Measurements from ENCODE around the gene C9orf57. TPM values are rescaled to one million over a fixed set of nuclear protein-coding genes. Genes with fewer than 3 reads are reported as not detected.

Gene C9orf57
- total and polyA plus RNA-seq, 9 of the 15 experiments (the other 6 are each of a cell fraction or from before 2014, with no cell fraction given): not detected

DNA sequence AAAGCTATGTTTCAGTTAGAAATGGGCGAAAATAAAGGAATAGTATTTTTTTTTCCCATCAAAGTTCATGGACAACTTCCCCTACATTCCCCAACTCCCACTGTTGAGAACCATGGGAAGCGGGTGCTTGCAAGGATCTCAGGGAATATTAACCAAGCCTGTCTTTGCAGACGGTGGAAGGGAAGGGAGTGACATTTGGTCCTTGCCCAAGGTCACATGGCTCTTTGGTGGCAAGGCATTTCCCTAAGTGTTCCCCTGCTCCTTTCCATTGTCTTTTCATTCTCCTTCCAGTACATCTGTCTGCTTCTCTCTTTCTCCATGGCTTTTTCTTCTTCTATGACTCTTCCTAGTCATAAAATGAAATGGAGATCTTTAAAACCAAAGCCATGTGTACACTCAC, 19.0 kb downstream of the C9orf57 start:
- H3K4me1 ChIP-seq (replicated peaks in 1 of 2; ENCODE audit: control insufficient read depth in 2 of 2, insufficient read depth in 2 of 2, low read length in 2 of 2): no peaks in the 10 kb centered on the region
- no peaks in the 10 kb centered on the region for H3K36me3 ChIP-seq (ENCODE audit: control insufficient read depth, insufficient read depth, low read length)
- in situ Hi-C loops (cut with MboI) (no loop called here), intact Hi-C loops (cut with micrococcal nuclease) (no loop called here)
- ChIA-PET CTCF (ENCODE audit: low intra/inter-chr PET ratio) (no interaction called here), POLR2A (interaction anchor here (0.5 kb wide), 1 partner anchor 9 kb away, joined by 3 read pairs; no protein-coding TSS in a partner anchor)
- FAIRE-seq (no peak), DNase-seq (ENCODE audit: extremely low read depth in 1 of 4, low spot score in 3 of 4) (no peak), ATAC-seq (no peak)
- no peaks in the 10 kb centered on the region for H3K9me1 ChIP-seq (ENCODE audit: control insufficient read depth, insufficient read depth, low read length)
- H4K20me1 ChIP-seq (replicated peaks; ENCODE audit: control insufficient read depth, insufficient read depth, low read length): no peaks in the 10 kb centered on the region
- no peak for TF ChIP-seq RBM15 (IDR thresholded peaks at IDR 0.05; ENCODE audit: insufficient read depth, low read length)
- no peak for TF ChIP-seq HDAC3 (IDR thresholded peaks at IDR 0.05; ENCODE audit: borderline replicate concordance, partially characterized antibody)
- no peak for TF ChIP-seq MEIS2 (IDR thresholded peaks at IDR 0.05; ENCODE audit: partially characterized antibody)
- TF ChIP-seq MED1 (CRISPR knock-in tag; IDR thresholded peaks at IDR 0.05; ENCODE audit: borderline replicate concordance): no peak
- no peak for TF ChIP-seq ZNF140 (CRISPR knock-in tag; IDR thresholded peaks at IDR 0.05)
- TF ChIP-seq CHCHD3 (CRISPR knock-in tag; IDR thresholded peaks at IDR 0.05): no peak
- H3K27me3 ChIP-seq (ENCODE audit: control insufficient read depth in 2 of 2, insufficient read depth in 2 of 2, low read length in 2 of 2): peaks cover 0 to 14% of the 10 kb centered on the region in 2 experiments; a peak in 4 of 5 replicates
- 0% methylated on average over 3 of the region's 3 CpGs for WGBS (ENCODE audit: insufficient coverage, low coverage, missing lambda C conversion rate)
- H3K9me3 ChIP-seq (replicated peaks; ENCODE audit: control insufficient read depth, insufficient read depth, low read depth, low read length): no peaks in the 10 kb centered on the region
- no peak overlapping the region for H2AFZ ChIP-seq (ENCODE audit: low read depth, low read length)
- BruUV-seq (replicated peaks): no TSS peak
- no peak overlapping the region for H3K9ac ChIP-seq (ENCODE audit: insufficient read depth in 1 of 2, low read depth in 2 of 2, low read length in 2 of 2)
- H3K27ac ChIP-seq (ENCODE audit: extremely low read depth, low read depth, low read length): no peak overlapping the region
- no peaks in the 10 kb centered on the region for H3K79me2 ChIP-seq (ENCODE audit: control insufficient read depth, insufficient read depth, low read length)
- no peak overlapping the region for H3K4me3 ChIP-seq
- no peak overlapping the region for H3K4me2 ChIP-seq (ENCODE audit: insufficient read depth, low read length)

DNA sequence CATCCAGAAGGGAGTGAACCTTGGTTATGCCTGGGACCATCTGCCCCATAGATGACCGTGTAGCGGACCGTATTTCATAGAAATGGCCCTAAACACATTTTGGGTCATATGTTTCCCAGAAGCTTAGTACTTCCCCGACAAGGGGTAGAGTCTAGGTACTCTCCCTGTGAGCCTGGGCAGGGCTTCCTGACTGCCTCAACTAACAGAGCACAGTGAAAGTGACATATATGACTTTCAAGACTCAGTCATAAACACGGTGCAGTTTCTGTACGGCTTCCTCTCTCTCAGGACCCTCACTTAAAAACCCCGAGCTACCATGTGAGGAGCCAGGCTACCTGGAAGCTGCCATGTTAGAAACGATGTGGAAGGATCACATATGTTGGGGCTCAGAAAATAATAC, 20.9 kb downstream of the C9orf57 start:
- H3K4me1 ChIP-seq (replicated peaks in 1 of 2; ENCODE audit: control insufficient read depth in 2 of 2, insufficient read depth in 2 of 2, low read length in 2 of 2): no peaks in the 10 kb centered on the region
- no TSS peak for BruUV-seq (replicated peaks)
- no peaks in the 10 kb centered on the region for H4K20me1 ChIP-seq (replicated peaks; ENCODE audit: control insufficient read depth, insufficient read depth, low read length)
- DNase-seq (ENCODE audit: extremely low read depth in 1 of 4, low spot score in 3 of 4): no peak
- H3K4me2 ChIP-seq (ENCODE audit: insufficient read depth, low read length): no peak overlapping the region
- peaks cover 0 to 14% of the 10 kb centered on the region in 2 experiments; a peak in 4 of 5 replicates for H3K27me3 ChIP-seq (ENCODE audit: control insufficient read depth in 2 of 2, insufficient read depth in 2 of 2, low read length in 2 of 2)
- intact Hi-C loops (cut with micrococcal nuclease): loop anchor here (1.0 to 5.0 kb wide), 4 partner anchors 163 to 783 kb away; no protein-coding TSS in a partner anchor
- CTCF ChIA-PET (ENCODE audit: low intra/inter-chr PET ratio): interaction anchor here (2.0 kb wide), 1 partner anchor 233 kb away, joined by 15 read pairs; no protein-coding TSS in a partner anchor
- no peak overlapping the region for H3K27ac ChIP-seq (ENCODE audit: extremely low read depth, low read depth, low read length)
- no peak for ATAC-seq
- WGBS (ENCODE audit: insufficient coverage, low coverage, missing lambda C conversion rate): 8% methylated on average over 8 of the region's 8 CpGs
- no peak overlapping the region for H3K9ac ChIP-seq (ENCODE audit: insufficient read depth in 1 of 2, low read depth in 2 of 2, low read length in 2 of 2)
- no peaks in the 10 kb centered on the region for H3K9me3 ChIP-seq (replicated peaks; ENCODE audit: control insufficient read depth, insufficient read depth, low read depth, low read length)
- H2AFZ ChIP-seq (ENCODE audit: low read depth, low read length): no peak overlapping the region
- no peak overlapping the region for H3K4me3 ChIP-seq
- H3K9me1 ChIP-seq (ENCODE audit: control insufficient read depth, insufficient read depth, low read length): no peaks in the 10 kb centered on the region
- in situ Hi-C loops (cut with MboI): loop anchor here (5.0 to 10.0 kb wide), 4 partner anchors 233 to 785 kb away; no protein-coding TSS in a partner anchor
- H3K79me2 ChIP-seq (ENCODE audit: control insufficient read depth, insufficient read depth, low read length): no peaks in the 10 kb centered on the region
- no peaks in the 10 kb centered on the region for H3K36me3 ChIP-seq (ENCODE audit: control insufficient read depth, insufficient read depth, low read length)
- POLR2A ChIA-PET: interaction anchor here (0.6 kb wide), 1 partner anchor 24 kb away, joined by 4 read pairs; no protein-coding TSS in a partner anchor
- FAIRE-seq: no peak
- TF ChIP-seq MECOM (CRISPR knock-in tag; IDR thresholded peaks at IDR 0.05): no peak
- TF ChIP-seq BCL6 (CRISPR knock-in tag; IDR thresholded peaks at IDR 0.05): no peak
- no peak for TF ChIP-seq ADNP (tag; IDR thresholded peaks at IDR 0.05)
- TF ChIP-seq ZNF146 (CRISPR knock-in tag; IDR thresholded peaks at IDR 0.05; ENCODE audit: unreplicated experiment): no peak
- TF ChIP-seq ZNF253 (CRISPR knock-in tag; conservative IDR thresholded peaks at IDR 0.05): no peak
- no peak for TF ChIP-seq ZFP30 (CRISPR knock-in tag; IDR thresholded peaks at IDR 0.05; ENCODE audit: borderline replicate concordance)
- TF ChIP-seq, protein P1, sequence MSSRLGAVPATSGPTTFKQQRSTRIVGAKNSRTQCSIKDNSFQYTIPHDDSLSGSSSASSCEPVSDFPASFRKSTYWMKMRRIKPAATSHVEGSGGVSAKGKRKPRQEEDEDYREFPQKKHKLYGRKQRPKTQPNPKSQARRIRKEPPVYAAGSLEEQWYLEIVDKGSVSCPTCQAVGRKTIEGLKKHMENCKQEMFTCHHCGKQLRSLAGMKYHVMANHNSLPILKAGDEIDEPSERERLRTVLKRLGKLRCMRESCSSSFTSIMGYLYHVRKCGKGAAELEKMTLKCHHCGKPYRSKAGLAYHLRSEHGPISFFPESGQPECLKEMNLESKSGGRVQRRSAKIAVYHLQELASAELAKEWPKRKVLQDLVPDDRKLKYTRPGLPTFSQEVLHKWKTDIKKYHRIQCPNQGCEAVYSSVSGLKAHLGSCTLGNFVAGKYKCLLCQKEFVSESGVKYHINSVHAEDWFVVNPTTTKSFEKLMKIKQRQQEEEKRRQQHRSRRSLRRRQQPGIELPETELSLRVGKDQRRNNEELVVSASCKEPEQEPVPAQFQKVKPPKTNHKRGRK (tag; IDR thresholded peaks at IDR 0.05): no peak
- TF ChIP-seq, protein P2, sequence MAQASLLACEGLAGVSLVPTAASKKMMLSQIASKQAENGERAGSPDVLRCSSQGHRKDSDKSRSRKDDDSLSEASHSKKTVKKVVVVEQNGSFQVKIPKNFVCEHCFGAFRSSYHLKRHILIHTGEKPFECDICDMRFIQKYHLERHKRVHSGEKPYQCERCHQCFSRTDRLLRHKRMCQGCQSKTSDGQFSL (CRISPR knock-in tag; IDR thresholded peaks at IDR 0.05): no peak
- TF ChIP-seq, protein P2 (tag; IDR thresholded peaks at IDR 0.05): no peak

Measured in K562 (cell line).